Transverse colon (tissue), 4 donors: ENCODE results near the gene RNPEPL1. TPM values are rescaled to one million over a fixed set of nuclear protein-coding genes. Genes with fewer than 3 reads are reported as not detected.
A peak's percentile ranks its signal among the peaks of the same experiment; 100 is the strongest.

ENCODE experiments used
- DNase-seq: peaks from one replicate; pipeline ENCODE4 v3.0.0-alpha.2; 2019
- H3K27ac ChIP-seq, 4 donors: fragments of 200-600 bp; sonication (generic); 2 replicates each; pipeline ENCODE4 v1.5.1; 2016 to 2018; ENCODE audit warnings: inconsistent platforms in 4 of 4
- H3K27me3 ChIP-seq: fragments of 200-600 bp; sonication (generic); 2 replicates; pipeline ENCODE4 v1.5.1; 2017; ENCODE audit warnings: inconsistent platforms
- H3K36me3 ChIP-seq, 4 donors: fragments of 200-600 bp; sonication (generic); 2 replicates each; pipeline ENCODE4 v1.5.1; 2017 to 2019; ENCODE audit warnings: inconsistent platforms in 4 of 4
- H3K4me1 ChIP-seq, 4 donors: fragments of 200-600 bp; sonication (generic); 2 replicates each; pipeline ENCODE4 v1.5.1; 2017 to 2020; ENCODE audit warnings: inconsistent platforms in 4 of 4
- H3K4me3 ChIP-seq, 4 donors: fragments of 200-600 bp; sonication (generic); 1 replicate in 1 of 4; 2 replicates in 3 of 4; pipeline versions ENCODE4 v1.5.1 to v1.6.1; 2017 to 2019; ENCODE audit warnings: inconsistent platforms in 4 of 4
- H3K9me3 ChIP-seq, 2 donors: fragments of 200-600 bp; sonication (generic); 2 replicates each; pipeline ENCODE4 v1.5.1; 2017 to 2019; ENCODE audit warnings: inconsistent platforms in 2 of 2
- EP300 ChIP-seq: sonication (generic); formaldehyde crosslinking; IDR thresholded peaks from one replicate; pipeline ENCODE4 v1.6.1; 2017; ENCODE audit warnings: antibody characterized with exemption, low read depth
- POLR2A ChIP-seq: fragments of 450-650 bp; IDR thresholded peaks from one replicate; pipeline ENCODE4 v1.6.1; 2016; ENCODE audit warnings: antibody characterized with exemption, mild to moderate bottlenecking, moderate library complexity
- POLR2AphosphoS5 ChIP-seq, 3 donors: sonication (generic); formaldehyde crosslinking; IDR thresholded peaks; one replicate each; pipeline ENCODE4 v1.6.1; 2016; ENCODE audit warnings: antibody characterized with exemption in 3 of 3
- WGBS, 2 donors: methylation state at CpG; one replicate each; pipeline ENCODE4 v1.1.5; 2018; ENCODE audit warnings: low coverage in 1 of 2; 5-methylcytosine and 5-hydroxymethylcytosine counted together
- in situ Hi-C, 4 donors: fragments of 200-750 bp; cut with MboI; loops; one replicate each; pipeline versions ENCODE4 v1.15.0 to v1.15.1; 2017; ENCODE audit warnings: low sequenced_read_pairs in 3 of 4, low pct_ligation_motif_present in 1 of 4, low pct_unique_long_range_greater_than_20kb in 1 of 4
- intact Hi-C: fragments of 100-400 bp; cut with DNase I; formaldehyde crosslinking; loops from one replicate; pipeline ENCODE4 v1.15.1; 2023; ENCODE audit warnings: low total_unique reads
- total RNA-seq, 4 donors: library from RNA; depleted of rRNA; stranded (reverse); fragments of >200 nt; gene quantifications; one replicate each; pipeline ENCODE4 v1.1.0, GENCODE V29; 2016
- TF ChIP-seq, protein P1 (sequence below), 5 experiments: fragments of 200-600 bp in 3 of 5; fragments of 450-650 bp in 2 of 5; sonication (generic) in 3 of 5; IDR thresholded peaks; 1 replicate in 2 of 5; 2 replicates in 3 of 5; pipeline ENCODE4 v1.5.1; 2016 to 2017; ENCODE audit warnings: antibody characterized with exemption in 5 of 5, inconsistent platforms in 3 of 5, mild to moderate bottlenecking in 2 of 5, moderate library complexity in 1 of 5

The RNPEPL1 gene
- total RNA-seq, 4 donors from 2014 or later: 118 to 208 (median 151) TPM

DNA sequence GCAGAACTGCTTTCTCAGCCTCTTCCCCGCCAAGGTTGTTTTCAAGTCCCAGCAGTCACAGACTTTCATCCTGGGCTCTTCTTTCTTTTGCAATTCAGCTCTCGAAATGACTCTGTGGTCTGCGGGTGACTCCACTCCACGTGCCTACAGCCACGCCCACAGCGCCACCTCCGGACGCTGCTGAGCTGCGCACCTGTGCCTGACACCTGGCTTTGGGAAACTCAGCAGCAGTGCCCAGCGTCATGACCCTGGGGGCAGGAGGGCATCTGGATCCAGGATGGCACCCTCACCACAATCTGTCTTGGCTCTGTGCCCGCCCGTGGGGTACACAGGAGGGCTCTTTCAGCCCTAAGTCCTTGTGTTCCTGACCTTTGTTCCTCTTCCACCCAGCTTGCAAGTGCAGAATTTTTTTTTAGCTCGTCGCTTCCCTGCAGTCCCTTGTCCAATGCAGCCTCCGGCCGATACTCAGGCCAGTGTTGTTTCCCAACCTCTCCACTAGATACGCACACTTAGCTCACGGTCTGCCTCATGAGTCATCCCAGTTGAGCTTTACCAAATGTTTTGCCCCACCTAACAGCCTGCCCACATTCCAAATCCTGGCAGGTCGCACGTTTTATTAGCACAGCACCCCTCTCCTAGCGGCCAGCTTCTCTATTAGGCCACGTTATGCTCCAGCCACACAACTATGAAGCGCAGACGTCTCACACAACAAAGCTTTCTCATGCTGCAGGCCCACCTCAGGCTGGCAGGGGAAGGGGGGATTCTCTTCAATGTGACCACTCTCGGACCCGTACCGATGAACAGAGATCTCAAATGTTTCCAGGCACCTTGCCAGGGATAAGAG is 11.7 kb downstream of the RNPEPL1 start:
- no peak overlapping the region for H3K4me3 ChIP-seq
- in situ Hi-C loops: no loop called here
- WGBS, 2 donors: 20 to 50% methylated on average over 2 to 27 of the region's 27 CpGs

DNA sequence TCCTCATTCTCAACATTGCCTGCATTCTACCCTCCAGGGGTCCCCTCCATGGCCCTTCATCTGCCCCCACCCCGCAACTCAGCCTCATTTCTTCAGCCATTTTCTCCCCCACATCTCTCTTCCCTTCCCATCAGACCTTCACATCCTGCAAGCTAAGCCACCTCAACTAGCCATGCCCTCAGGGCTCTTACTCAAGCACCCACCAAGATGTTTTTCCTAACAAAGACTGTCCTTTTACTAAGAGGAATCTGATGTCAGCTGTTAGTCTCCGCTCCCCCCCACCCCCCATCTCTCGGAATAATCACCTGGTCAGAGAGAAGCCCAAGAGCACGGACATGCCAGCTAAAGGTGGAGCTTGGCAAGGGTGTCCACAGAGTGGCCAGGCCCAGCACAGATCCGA is 13.5 kb downstream of the RNPEPL1 start:
- in situ Hi-C loops: no loop called here
- no peaks in the 10 kb centered on the region for H3K27me3 ChIP-seq
- H3K9me3 ChIP-seq: no peaks in the 10 kb centered on the region
- intact Hi-C loops: no loop called here
- H3K36me3 ChIP-seq: peaks cover 0 to 12% (median 3%) of the 10 kb centered on the region in 4 donors
- TF ChIP-seq EP300 (no peak), POLR2AphosphoS5 (IDR thresholded peaks at IDR 0.05) (no peak), POLR2A (no peak)
- TF ChIP-seq, protein P1, sequence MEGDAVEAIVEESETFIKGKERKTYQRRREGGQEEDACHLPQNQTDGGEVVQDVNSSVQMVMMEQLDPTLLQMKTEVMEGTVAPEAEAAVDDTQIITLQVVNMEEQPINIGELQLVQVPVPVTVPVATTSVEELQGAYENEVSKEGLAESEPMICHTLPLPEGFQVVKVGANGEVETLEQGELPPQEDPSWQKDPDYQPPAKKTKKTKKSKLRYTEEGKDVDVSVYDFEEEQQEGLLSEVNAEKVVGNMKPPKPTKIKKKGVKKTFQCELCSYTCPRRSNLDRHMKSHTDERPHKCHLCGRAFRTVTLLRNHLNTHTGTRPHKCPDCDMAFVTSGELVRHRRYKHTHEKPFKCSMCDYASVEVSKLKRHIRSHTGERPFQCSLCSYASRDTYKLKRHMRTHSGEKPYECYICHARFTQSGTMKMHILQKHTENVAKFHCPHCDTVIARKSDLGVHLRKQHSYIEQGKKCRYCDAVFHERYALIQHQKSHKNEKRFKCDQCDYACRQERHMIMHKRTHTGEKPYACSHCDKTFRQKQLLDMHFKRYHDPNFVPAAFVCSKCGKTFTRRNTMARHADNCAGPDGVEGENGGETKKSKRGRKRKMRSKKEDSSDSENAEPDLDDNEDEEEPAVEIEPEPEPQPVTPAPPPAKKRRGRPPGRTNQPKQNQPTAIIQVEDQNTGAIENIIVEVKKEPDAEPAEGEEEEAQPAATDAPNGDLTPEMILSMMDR (IDR thresholded peaks at IDR 0.05): no peak
- 93 to 100% methylated on average over 1 to 5 of the region's 5 CpGs for WGBS, 2 donors
- H3K27ac ChIP-seq: no peak overlapping the region
- peaks cover 17 to 34% (median 27%) of the 10 kb centered on the region in 4 donors for H3K4me1 ChIP-seq
- H3K4me3 ChIP-seq: no peak overlapping the region
- DNase-seq: no peak

More for the DNA sequence above, 11.7 kb downstream of the RNPEPL1 start:
- Histone ChIP-seq H3K4me1 (peaks cover 11 to 26% (median 18%) of the 10 kb centered on the region in 4 donors), H3K27ac (peak overlapping the region; percentile 23 to 69 (median 49)), H3K36me3 (peaks cover 0 to 21% (median 4%) of the 10 kb centered on the region in 4 donors), H3K27me3 (no peaks in the 10 kb centered on the region), H3K9me3 (no peaks in the 10 kb centered on the region)
- peak; percentile 84 for DNase-seq
- intact Hi-C loops: no loop called here
- TF ChIP-seq EP300 (no peak), POLR2AphosphoS5 (IDR thresholded peaks at IDR 0.05) (peak in 1 of 3 donors; percentile 39)
- TF ChIP-seq, protein P1 (IDR thresholded peaks at IDR 0.05): peak; percentile 43 to 61 (median 52)

DNA sequence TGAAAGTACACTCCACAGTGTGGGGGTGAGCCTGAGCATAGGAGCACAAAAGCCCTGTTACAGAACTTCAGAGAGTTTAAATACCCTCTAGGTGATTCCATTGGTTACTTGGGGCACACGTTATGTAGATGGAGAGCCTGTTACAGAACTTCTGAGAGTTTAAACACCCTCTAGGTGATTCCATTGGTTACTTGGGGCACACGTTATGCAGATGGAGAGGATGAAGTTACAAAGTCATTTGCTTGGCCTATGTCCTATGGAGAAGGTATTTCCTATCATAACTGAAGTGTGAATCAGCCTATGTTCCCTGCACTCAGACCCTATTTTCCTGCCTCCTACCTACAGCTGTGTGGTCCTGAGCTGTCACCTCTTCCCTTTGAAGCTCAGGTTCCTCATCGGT is 14.5 kb downstream of the RNPEPL1 start:
- WGBS, 2 donors: 90 to 100% methylated on average over 1 to 3 of the region's 3 CpGs
- in situ Hi-C loops: no loop called here

DNA sequence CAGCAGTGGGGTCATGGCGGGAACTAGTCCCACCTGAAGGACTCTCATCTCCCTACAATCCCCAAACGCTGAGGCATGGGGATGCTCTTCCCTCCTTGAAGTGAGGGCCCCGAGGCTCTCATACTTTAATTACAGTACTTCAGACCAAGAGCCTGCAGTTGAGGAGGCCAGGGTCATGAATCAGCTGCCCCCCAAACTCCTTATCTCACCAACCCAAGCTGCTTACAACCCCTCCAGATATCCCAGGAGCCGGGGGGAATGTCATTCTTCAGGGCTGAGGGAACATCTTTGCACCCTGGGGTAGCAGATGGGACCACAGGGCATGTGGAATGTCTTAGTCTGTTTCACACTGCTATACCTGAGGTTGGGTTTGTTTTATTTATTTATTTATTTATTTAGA is 15.5 kb downstream of the RNPEPL1 start:
- H3K27me3 ChIP-seq: no peaks in the 10 kb centered on the region
- peaks cover 32 to 50% (median 40%) of the 10 kb centered on the region in 4 donors for H3K4me1 ChIP-seq
- no peak for DNase-seq
- intact Hi-C loops: no loop called here
- in situ Hi-C loops: no loop called here
- H3K4me3 ChIP-seq: no peak overlapping the region
- WGBS, 2 donors: 90% methylated on average over 3 to 4 of the region's 4 CpGs
- H3K9me3 ChIP-seq: no peaks in the 10 kb centered on the region
- H3K36me3 ChIP-seq: no peaks in the 10 kb centered on the region
- TF ChIP-seq POLR2AphosphoS5 (IDR thresholded peaks at IDR 0.05) (no peak), POLR2A (no peak), EP300 (no peak)
- TF ChIP-seq, protein P1 (IDR thresholded peaks at IDR 0.05): no peak
- H3K27ac ChIP-seq: peak overlapping the region in 1 of 4 donors; percentile 50

More for the DNA sequence above, 14.5 kb downstream of the RNPEPL1 start:
- TF ChIP-seq POLR2A: no peak
- TF ChIP-seq EP300: no peak
- TF ChIP-seq, protein P1 (IDR thresholded peaks at IDR 0.05): no peak
- TF ChIP-seq POLR2AphosphoS5 (IDR thresholded peaks at IDR 0.05): no peak
- intact Hi-C loops: no loop called here
- Histone ChIP-seq H3K9me3 (no peaks in the 10 kb centered on the region), H3K4me3 (no peak overlapping the region), H3K36me3 (peaks cover 0 to 3% (median 0%) of the 10 kb centered on the region in 4 donors), H3K4me1 (peaks cover 23 to 41% (median 34%) of the 10 kb centered on the region in 4 donors), H3K27ac (no peak overlapping the region), H3K27me3 (no peaks in the 10 kb centered on the region)
- no peak for DNase-seq
